ENCODE measurements around the gene RNF26.

RNF26 gene

GRCh38 chr11:119347242-119347641 is 12.9 kb downstream of the RNF26 start:
- Mint-ChIP-seq H3K27ac (no peak overlapping the region), H3K9me3 (no peaks in the 10 kb centered on the region), H3K27me3 (peaks cover 16% of the 10 kb centered on the region), H3K4me1 (no peaks in the 10 kb centered on the region), H3K4me3 (no peak overlapping the region), H3K36me3 (ENCODE audit: low read depth) (no peaks in the 10 kb centered on the region)
- DNase-seq (no peak), ATAC-seq (no peak)

GRCh38 chr11:119347940-119348605 is 13.7 kb downstream of the RNF26 start:
- H3K27me3 Mint-ChIP-seq = peaks cover 19% of the 10 kb centered on the region
- ATAC-seq = no peak

GRCh38 chr11:119350302-119350701 is 16.0 kb downstream of the RNF26 start:
- ATAC-seq (no peak), DNase-seq (no peak)
- no peaks in the 10 kb centered on the region for H3K9me3 Mint-ChIP-seq
- peaks cover 25% of the 10 kb centered on the region for H3K27me3 Mint-ChIP-seq
- H3K4me3 Mint-ChIP-seq = no peak overlapping the region
- H3K4me1 Mint-ChIP-seq = no peaks in the 10 kb centered on the region
- H3K27ac Mint-ChIP-seq = no peak overlapping the region
- H3K36me3 Mint-ChIP-seq (ENCODE audit: low read depth) = no peaks in the 10 kb centered on the region

More at GRCh38 chr11:119347940-119348605, 13.7 kb downstream of the RNF26 start:
- no peak overlapping the region for H3K27ac Mint-ChIP-seq
- H3K9me3 Mint-ChIP-seq = no peaks in the 10 kb centered on the region
- H3K4me1 Mint-ChIP-seq = no peaks in the 10 kb centered on the region
- DNase-seq = no peak
- H3K4me3 Mint-ChIP-seq = no peak overlapping the region
- H3K36me3 Mint-ChIP-seq (ENCODE audit: low read depth) = no peaks in the 10 kb centered on the region

- Mint-ChIP-seq H3K4me3 (no peak overlapping the region), H3K36me3 (ENCODE audit: low read depth) (no peaks in the 10 kb centered on the region), H3K4me1 (no peaks in the 10 kb centered on the region), H3K27me3 (peaks cover 34% of the 10 kb centered on the region), H3K9me3 (no peaks in the 10 kb centered on the region), H3K27ac (no peak overlapping the region)
- ATAC-seq = no peak
- DNase-seq = no peak
Observed at GRCh38 chr11:119351232-119351631, 16.9 kb downstream of the RNF26 start.

- Mint-ChIP-seq H3K27me3 (peaks cover 43% of the 10 kb centered on the region), H3K36me3 (ENCODE audit: low read depth) (no peaks in the 10 kb centered on the region), H3K27ac (no peak overlapping the region), H3K4me3 (no peak overlapping the region), H3K4me1 (peaks cover 4% of the 10 kb centered on the region), H3K9me3 (no peaks in the 10 kb centered on the region)
- DNase-seq (no peak), ATAC-seq (no peak)
Observed at GRCh38 chr11:119352857-119353260, 18.5 kb downstream of the RNF26 start.

- peaks cover 44% of the 10 kb centered on the region for H3K27me3 Mint-ChIP-seq
- no peaks in the 10 kb centered on the region for H3K36me3 Mint-ChIP-seq (ENCODE audit: low read depth)
- H3K9me3 Mint-ChIP-seq = no peaks in the 10 kb centered on the region
- DNase-seq (no peak), ATAC-seq (no peak)
- H3K4me1 Mint-ChIP-seq = peaks cover 6% of the 10 kb centered on the region
- H3K4me3 Mint-ChIP-seq = no peak overlapping the region
- no peak overlapping the region for H3K27ac Mint-ChIP-seq
Observed at GRCh38 chr11:119355091-119355843, 20.9 kb downstream of the RNF26 start.

- Mint-ChIP-seq H3K4me3 (peak overlapping the region; percentile 82), H3K4me1 (peaks cover 6% of the 10 kb centered on the region), H3K36me3 (ENCODE audit: low read depth) (no peaks in the 10 kb centered on the region), H3K27me3 (peaks cover 37% of the 10 kb centered on the region), H3K27ac (no peak overlapping the region), H3K9me3 (no peaks in the 10 kb centered on the region)
- peak; percentile 81 for ATAC-seq
- DNase-seq = peak; percentile 76
Observed at GRCh38 chr11:119356349-119357031, 22.2 kb downstream of the RNF26 start.

GRCh38 chr11:119357074-119357473 is 22.7 kb downstream of the RNF26 start:
- H3K27me3 Mint-ChIP-seq = peaks cover 33% of the 10 kb centered on the region
- peak overlapping the region; percentile 29 for H3K4me3 Mint-ChIP-seq
- ATAC-seq (no peak), DNase-seq (no peak)
- peaks cover 6% of the 10 kb centered on the region for H3K4me1 Mint-ChIP-seq
- H3K9me3 Mint-ChIP-seq = no peaks in the 10 kb centered on the region
- H3K27ac Mint-ChIP-seq = no peak overlapping the region
- H3K36me3 Mint-ChIP-seq (ENCODE audit: low read depth) = no peaks in the 10 kb centered on the region

- H3K4me3 Mint-ChIP-seq = no peak overlapping the region
- H3K36me3 Mint-ChIP-seq (ENCODE audit: low read depth) = no peaks in the 10 kb centered on the region
- DNase-seq = no peak
- H3K27ac Mint-ChIP-seq = no peak overlapping the region
- peaks cover 38% of the 10 kb centered on the region for H3K27me3 Mint-ChIP-seq
- no peaks in the 10 kb centered on the region for H3K9me3 Mint-ChIP-seq
- H3K4me1 Mint-ChIP-seq = peaks cover 9% of the 10 kb centered on the region
- no peak for ATAC-seq
Observed at GRCh38 chr11:119359365-119360214, 25.3 kb downstream of the RNF26 start.

GRCh38 chr11:119361056-119361787 is 26.9 kb downstream of the RNF26 start:
- no peaks in the 10 kb centered on the region for H3K36me3 Mint-ChIP-seq (ENCODE audit: low read depth)
- H3K9me3 Mint-ChIP-seq = no peaks in the 10 kb centered on the region
- peak; percentile 67 for ATAC-seq
- no peak overlapping the region for H3K27ac Mint-ChIP-seq
- H3K4me1 Mint-ChIP-seq = peaks cover 10% of the 10 kb centered on the region
- no peak overlapping the region for H3K4me3 Mint-ChIP-seq
- H3K27me3 Mint-ChIP-seq = peaks cover 41% of the 10 kb centered on the region
- no peak for DNase-seq

- Mint-ChIP-seq H3K4me1 (peaks cover 6% of the 10 kb centered on the region), H3K27ac (no peak overlapping the region), H3K4me3 (no peak overlapping the region), H3K27me3 (peaks cover 45% of the 10 kb centered on the region), H3K9me3 (no peaks in the 10 kb centered on the region), H3K36me3 (ENCODE audit: low read depth) (no peaks in the 10 kb centered on the region)
- ATAC-seq (no peak), DNase-seq (no peak)
Observed at GRCh38 chr11:119361941-119362725, 27.8 kb downstream of the RNF26 start.

- DNase-seq (no peak), ATAC-seq (no peak)
- Mint-ChIP-seq H3K4me1 (peaks cover 6% of the 10 kb centered on the region), H3K27me3 (peaks cover 46% of the 10 kb centered on the region), H3K9me3 (no peaks in the 10 kb centered on the region), H3K27ac (no peak overlapping the region), H3K4me3 (no peak overlapping the region), H3K36me3 (ENCODE audit: low read depth) (no peaks in the 10 kb centered on the region)
Observed at GRCh38 chr11:119362741-119363080, 28.4 kb downstream of the RNF26 start.

- DNase-seq (no peak), ATAC-seq (no peak)
- no peak overlapping the region for H3K4me3 Mint-ChIP-seq
- H3K9me3 Mint-ChIP-seq = no peaks in the 10 kb centered on the region
- no peak overlapping the region for H3K27ac Mint-ChIP-seq
- H3K27me3 Mint-ChIP-seq = peaks cover 44% of the 10 kb centered on the region
- peaks cover 6% of the 10 kb centered on the region for H3K4me1 Mint-ChIP-seq
- H3K36me3 Mint-ChIP-seq (ENCODE audit: low read depth) = no peaks in the 10 kb centered on the region
Observed at GRCh38 chr11:119363081-119363850, 28.9 kb downstream of the RNF26 start.
